ENCODE measurements around the gene MRPL58.
A peak's percentile ranks its signal among the peaks of the same experiment; 100 is the strongest.
"Not testable (repeated sequence)": the region's sequence is repeated elsewhere in the genome, so short reads cannot be mapped to it uniquely, and the experiment has no call there.

The MRPL58 gene

DNA sequence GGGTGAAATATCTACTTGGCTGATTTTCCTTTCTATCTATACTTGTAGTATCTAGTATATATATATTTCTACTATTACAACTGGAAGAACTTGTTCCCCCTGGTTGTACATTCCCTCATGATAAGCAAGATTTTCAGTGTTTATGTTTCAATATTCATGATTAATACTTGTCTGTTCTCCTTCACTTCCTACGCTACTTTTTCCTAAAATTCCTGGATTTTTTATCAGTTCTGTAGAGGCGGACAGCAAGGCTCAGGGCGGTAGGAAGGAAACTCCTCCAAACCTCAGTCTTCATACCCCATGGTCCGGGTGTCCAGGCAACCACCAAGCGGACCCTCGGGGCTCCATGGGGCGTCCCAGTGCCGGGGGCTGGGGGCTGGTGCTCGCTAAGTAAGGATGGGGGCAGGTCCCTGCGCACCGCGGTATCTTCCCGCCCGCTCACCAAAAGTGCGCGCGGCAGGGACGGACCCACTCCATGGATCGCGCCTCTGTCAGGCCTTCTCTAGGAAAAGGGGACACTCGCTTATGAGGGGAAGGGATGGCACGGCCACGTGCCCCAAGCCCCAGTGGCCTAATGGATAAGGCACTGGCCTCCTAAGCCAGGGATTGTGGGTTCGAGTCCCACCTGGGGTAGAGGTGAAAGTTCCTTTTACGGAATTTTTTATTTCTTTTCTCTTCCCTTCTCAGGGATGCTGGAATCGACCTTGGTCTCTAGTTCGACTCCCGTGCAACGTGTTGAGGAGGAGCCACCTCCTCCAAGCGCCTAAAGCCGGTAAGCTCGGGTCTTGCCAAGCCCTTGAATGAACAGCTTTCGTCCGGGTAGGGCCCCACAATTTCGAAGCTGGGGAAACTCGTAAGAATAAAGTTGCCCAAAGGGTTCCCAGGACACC, 21.1 kb downstream of the MRPL58 start:
- H3K27me3 ChIP-seq = no peaks in the 10 kb centered on the region
- H3K4me1 ChIP-seq = peaks cover 0 to 30% (median 22%) of the 10 kb centered on the region in 4 donors
- TF ChIP-seq, protein P1, sequence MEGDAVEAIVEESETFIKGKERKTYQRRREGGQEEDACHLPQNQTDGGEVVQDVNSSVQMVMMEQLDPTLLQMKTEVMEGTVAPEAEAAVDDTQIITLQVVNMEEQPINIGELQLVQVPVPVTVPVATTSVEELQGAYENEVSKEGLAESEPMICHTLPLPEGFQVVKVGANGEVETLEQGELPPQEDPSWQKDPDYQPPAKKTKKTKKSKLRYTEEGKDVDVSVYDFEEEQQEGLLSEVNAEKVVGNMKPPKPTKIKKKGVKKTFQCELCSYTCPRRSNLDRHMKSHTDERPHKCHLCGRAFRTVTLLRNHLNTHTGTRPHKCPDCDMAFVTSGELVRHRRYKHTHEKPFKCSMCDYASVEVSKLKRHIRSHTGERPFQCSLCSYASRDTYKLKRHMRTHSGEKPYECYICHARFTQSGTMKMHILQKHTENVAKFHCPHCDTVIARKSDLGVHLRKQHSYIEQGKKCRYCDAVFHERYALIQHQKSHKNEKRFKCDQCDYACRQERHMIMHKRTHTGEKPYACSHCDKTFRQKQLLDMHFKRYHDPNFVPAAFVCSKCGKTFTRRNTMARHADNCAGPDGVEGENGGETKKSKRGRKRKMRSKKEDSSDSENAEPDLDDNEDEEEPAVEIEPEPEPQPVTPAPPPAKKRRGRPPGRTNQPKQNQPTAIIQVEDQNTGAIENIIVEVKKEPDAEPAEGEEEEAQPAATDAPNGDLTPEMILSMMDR (IDR thresholded peaks at IDR 0.05) = no peak
- no peaks in the 10 kb centered on the region for H3K9me3 ChIP-seq
- peak; percentile 96 to 97 for DNase-seq
- intact Hi-C loops (cut with DNase I; ENCODE audit: low total_unique reads) = loop anchor here (5.0 kb wide), 1 partner anchor 46 kb away; the partner anchor contains the start of gene CDR2L
- peak overlapping the region; percentile 95 to 97 for H3K27ac ChIP-seq
- H3K36me3 ChIP-seq = peaks cover 3 to 6% (median 5%) of the 10 kb centered on the region in 3 donors
- peak overlapping the region; percentile 71 to 96 for H3K4me3 ChIP-seq

DNA sequence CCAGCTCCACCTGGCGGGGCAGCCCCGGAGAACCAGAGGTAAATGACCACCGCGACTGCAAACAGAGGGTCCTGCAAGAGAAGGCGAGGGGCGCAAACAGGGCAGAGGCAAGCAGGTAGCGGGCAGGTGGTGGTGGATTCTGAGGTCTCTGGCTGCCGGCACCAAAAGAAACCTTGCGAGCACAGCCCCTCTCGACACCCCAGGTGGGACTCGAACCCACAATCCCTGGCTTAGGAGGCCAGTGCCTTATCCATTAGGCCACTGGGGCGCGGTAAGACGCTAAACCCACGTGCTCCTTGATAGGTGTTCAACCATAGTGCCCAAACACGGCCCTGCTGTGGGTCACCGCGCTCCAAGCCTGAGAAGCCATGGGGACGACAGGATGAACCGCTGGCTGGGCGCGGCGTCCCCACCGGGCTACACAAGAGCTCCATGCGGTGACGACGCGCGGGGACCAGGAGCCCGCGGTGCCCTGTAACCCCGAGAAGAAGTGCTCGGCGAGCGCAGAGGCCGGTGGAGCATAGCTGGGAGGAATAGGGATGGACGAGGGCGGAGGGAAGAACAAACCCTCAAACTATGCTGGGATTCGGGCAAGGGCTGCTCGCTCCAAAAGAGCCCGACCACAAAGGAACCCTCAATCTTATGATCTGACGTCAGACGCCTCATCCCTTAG, 21.9 kb downstream of the MRPL58 start:
- DNase-seq = peak; percentile 89 to 93
- intact Hi-C loops (cut with DNase I; ENCODE audit: low total_unique reads) = loop anchor here (5.0 kb wide), 1 partner anchor 47 kb away; the partner anchor contains the start of gene CDR2L
- H3K4me3 ChIP-seq = peak overlapping the region; percentile 71 to 96
- peaks cover 11 to 14% (median 13%) of the 10 kb centered on the region in 3 donors for H3K36me3 ChIP-seq
- peaks cover 0 to 30% (median 22%) of the 10 kb centered on the region in 4 donors for H3K4me1 ChIP-seq
- H3K27me3 ChIP-seq = no peaks in the 10 kb centered on the region
- peak overlapping the region; percentile 95 to 97 for H3K27ac ChIP-seq
- H3K9me3 ChIP-seq = no peaks in the 10 kb centered on the region
- TF ChIP-seq, protein P1 (IDR thresholded peaks at IDR 0.05) = peak in 1 of 2 experiments; percentile 6

DNA sequence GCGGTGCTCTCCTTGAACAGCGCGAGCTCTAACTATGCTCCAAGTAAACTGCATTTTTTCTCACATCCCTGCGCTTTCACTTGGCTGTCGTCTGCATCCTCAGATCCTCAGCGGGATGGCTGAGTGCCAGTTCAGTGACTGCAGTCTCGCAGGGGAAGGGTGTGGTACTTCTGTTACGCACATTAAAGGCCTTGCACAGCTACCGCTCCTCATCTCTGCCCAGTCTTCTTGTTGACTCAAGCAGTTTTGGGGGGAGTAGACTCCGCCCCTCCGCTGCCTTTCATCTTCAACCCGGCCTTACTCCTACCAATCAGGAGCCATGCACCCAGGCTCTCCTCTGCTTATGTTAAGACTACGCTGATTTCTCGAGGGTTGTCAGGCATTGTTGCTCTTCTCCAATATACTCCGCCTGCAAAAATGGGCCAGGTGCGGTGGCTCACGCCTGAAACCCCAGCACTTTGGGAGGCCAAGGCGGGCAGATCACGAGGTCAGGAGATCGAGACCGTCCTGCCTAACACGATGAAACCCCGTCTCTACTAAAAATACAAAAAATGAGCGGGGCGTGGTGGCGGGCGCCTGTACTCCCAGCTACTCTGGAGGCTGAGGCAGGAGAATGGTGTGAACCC, 24.3 kb downstream of the MRPL58 start:
- Histone ChIP-seq H3K27ac (peak overlapping the region in 1 of 2 donors; percentile 23), H3K4me1 (peaks cover 0 to 30% (median 22%) of the 10 kb centered on the region in 4 donors), H3K27me3 (no peaks in the 10 kb centered on the region), H3K9me3 (no peaks in the 10 kb centered on the region), H3K36me3 (peaks cover 34 to 38% (median 35%) of the 10 kb centered on the region in 3 donors), H3K4me3 (no peak overlapping the region)
- DNase-seq = peak; percentile 86 to 90
- intact Hi-C loops (cut with DNase I; ENCODE audit: low total_unique reads) = no loop called here
- TF ChIP-seq, protein P1 (IDR thresholded peaks at IDR 0.05) = no peak

DNA sequence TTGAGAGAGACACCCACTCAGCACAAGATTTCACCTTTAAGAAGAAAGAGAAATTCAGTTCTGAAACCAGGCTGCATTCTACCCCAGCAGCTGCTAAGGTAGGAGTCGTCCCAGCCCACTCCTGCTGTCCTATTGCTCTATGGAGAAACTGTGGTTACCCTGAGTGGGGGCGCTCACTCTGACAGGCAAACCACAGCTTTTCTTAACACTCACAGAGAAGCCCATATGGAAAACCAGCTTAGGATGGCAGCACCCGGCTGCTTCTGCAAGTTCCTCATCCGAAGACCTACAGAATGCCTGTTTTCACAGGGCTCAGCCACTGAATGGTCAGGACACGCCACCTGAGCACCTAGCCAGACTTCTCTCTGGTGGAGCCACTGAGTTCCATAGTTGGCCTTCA, 26.8 kb downstream of the MRPL58 start:
- peak in 1 of 2 donors; percentile 25 for DNase-seq
- peaks cover 38 to 48% (median 40%) of the 10 kb centered on the region in 3 donors for H3K36me3 ChIP-seq
- H3K4me1 ChIP-seq = peaks cover 0 to 10% (median 6%) of the 10 kb centered on the region in 4 donors
- H3K27ac ChIP-seq = no peak overlapping the region
- no peak overlapping the region for H3K4me3 ChIP-seq
- no peaks in the 10 kb centered on the region for H3K27me3 ChIP-seq
- intact Hi-C loops (cut with DNase I; ENCODE audit: low total_unique reads) = no loop called here
- H3K9me3 ChIP-seq = no peaks in the 10 kb centered on the region
- TF ChIP-seq, protein P1 (IDR thresholded peaks at IDR 0.05) = no peak

DNA sequence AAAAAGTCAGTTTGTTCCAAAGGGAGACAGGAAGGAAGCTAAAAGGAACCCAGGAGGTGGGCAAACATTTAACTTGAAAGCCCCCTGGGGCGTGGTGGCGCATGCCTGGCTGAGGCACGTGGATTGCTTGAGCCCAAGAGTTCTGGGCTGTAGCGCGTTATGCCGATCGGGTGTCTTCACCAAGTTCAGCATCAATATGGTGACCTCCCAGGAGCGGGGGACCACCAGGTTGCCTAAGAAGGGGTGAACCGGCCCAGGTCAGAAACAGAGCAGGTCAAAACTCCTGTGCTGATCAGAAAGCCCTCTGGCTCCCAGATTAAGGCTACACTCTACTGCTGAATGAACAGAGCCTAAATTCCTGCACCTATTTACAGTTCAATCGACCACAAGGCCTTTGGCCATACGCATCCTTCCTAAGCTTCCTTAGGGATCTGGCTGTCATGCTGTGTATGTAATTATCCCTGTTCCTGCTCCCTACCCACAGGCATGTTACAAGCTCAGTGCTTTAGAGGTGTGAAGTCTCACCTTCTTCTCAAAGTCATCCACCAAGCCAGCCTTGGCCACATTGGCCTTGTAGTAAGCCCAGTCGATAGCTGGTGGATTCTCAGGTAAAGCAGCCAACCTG, 29.3 kb downstream of the MRPL58 start:
- Histone ChIP-seq H3K27ac (no peak overlapping the region), H3K9me3 (no peaks in the 10 kb centered on the region), H3K36me3 (peaks cover 38 to 48% (median 40%) of the 10 kb centered on the region in 3 donors), H3K27me3 (no peaks in the 10 kb centered on the region), H3K4me1 (peaks cover 0 to 14% (median 7%) of the 10 kb centered on the region in 4 donors), H3K4me3 (no peak overlapping the region)
- intact Hi-C loops (cut with DNase I; ENCODE audit: low total_unique reads) = no loop called here
- DNase-seq = peak in 1 of 2 donors; percentile 44
- TF ChIP-seq, protein P1 (IDR thresholded peaks at IDR 0.05) = no peak

DNA sequence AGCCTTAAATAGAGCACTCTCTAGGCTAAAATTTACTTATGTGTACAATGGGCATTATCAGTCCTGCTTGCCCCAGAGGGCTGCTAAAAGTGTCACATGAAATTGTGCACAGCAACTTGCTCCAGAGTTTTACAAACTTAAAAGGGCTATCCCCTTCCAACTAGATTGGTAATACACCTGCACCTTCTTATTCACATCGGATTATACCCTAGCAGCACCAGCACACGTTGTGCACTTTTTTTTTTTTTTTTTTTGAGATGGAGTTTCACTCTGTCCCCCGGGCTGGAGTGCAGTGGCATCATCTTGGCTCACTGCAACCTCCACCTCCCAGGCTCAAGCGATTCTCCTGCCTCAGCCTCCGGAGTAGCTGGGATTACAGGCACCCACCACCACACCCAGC, 31.3 kb downstream of the MRPL58 start:
- peaks cover 33 to 39% (median 33%) of the 10 kb centered on the region in 3 donors for H3K36me3 ChIP-seq
- DNase-seq; H3K27me3 ChIP-seq; H3K9me3 ChIP-seq; intact Hi-C loops (cut with DNase I; ENCODE audit: low total_unique reads); H3K27ac ChIP-seq; H3K4me3 ChIP-seq: not testable (repeated sequence)
- H3K4me1 ChIP-seq = peaks cover 0 to 27% (median 18%) of the 10 kb centered on the region in 4 donors
